K562 (cell line): ENCODE results near the gene FAM180B. TPM values are rescaled to one million over a fixed set of nuclear protein-coding genes. Genes with fewer than 3 reads are reported as not detected.

Experiments
- ADNP ChIP-seq: fragments of 200-800 bp; sonication (Bioruptor generic); IDR thresholded peaks from 2 replicates; pipeline ENCODE4 v1.6.1; 2016; ENCODE audit warnings: missing genetic modification characterization, missing compliant biosample characterization
- BMI1 ChIP-seq: fragments of 150-350 bp; IDR thresholded peaks from 2 replicates; pipeline ENCODE4 v1.6.1; 2014; ENCODE audit warnings: low read length
- CEBPB ChIP-seq: fragments of 450-650 bp; IDR thresholded peaks from 2 replicates; pipeline ENCODE4 v1.6.1; 2016; ENCODE audit warnings: missing genetic modification characterization, missing compliant biosample characterization
- NR2C2 ChIP-seq, 2 experiments: fragments of 200-800 bp in 1 of 2; sonication (Bioruptor generic) in 1 of 2; sonication (generic) in 1 of 2; formaldehyde crosslinking in 1 of 2; IDR thresholded peaks; 2 replicates each; pipeline versions ENCODE4 v1.6.1 to v1.8.0; 2016 to 2022; ENCODE audit warnings: mild to moderate bottlenecking in 1 of 2, missing compliant biosample characterization in 1 of 2, missing genetic modification characterization in 1 of 2, missing genetic modification reagents in 1 of 2
- PCBP1 ChIP-seq: fragments of 200-400 bp; formaldehyde crosslinking; IDR thresholded peaks from 2 replicates; pipeline ENCODE4 v1.6.1; 2018; ENCODE audit warnings: mild to moderate bottlenecking, low read depth, low read length; ENCODE audit not compliant: poor library complexity, severe bottlenecking
- PCBP2 ChIP-seq: fragments of 200-400 bp; formaldehyde crosslinking; IDR thresholded peaks from 2 replicates; pipeline ENCODE4 v1.6.1; 2018; ENCODE audit warnings: low read length, low read depth, mild to moderate bottlenecking, moderate library complexity; ENCODE audit not compliant: poor library complexity, severe bottlenecking
- PHTF2 ChIP-seq: fragments of 250-450 bp; sonication (Bioruptor Pico); IDR thresholded peaks from 2 replicates; pipeline ENCODE4 v1.5.0; 2021; ENCODE audit warnings: mild to moderate bottlenecking
- PTRF ChIP-seq: fragments of 450-650 bp; IDR thresholded peaks from 2 replicates; pipeline ENCODE4 v1.6.1; 2016; ENCODE audit warnings: mild to moderate bottlenecking, missing genetic modification characterization, missing compliant biosample characterization
- PURB ChIP-seq: sonication (generic); formaldehyde crosslinking; IDR thresholded peaks from 2 replicates; pipeline ENCODE4 v1.9.0; 2021; ENCODE audit warnings: low read depth, mild to moderate bottlenecking, missing genetic modification reagents
- ZKSCAN1 ChIP-seq: fragments of 150-350 bp; IDR thresholded peaks from 2 replicates; pipeline ENCODE4 v1.6.1; 2016; ENCODE audit warnings: low read depth, low read length
- polyA plus RNA-seq, 8 experiments: library from polyadenylated mRNA; depleted of rRNA in 4 of 8; stranded (reverse) in 5 of 8; unstranded in 3 of 8; fragments of >200 nt; fragmentation: Nextera tagmentation in 2 of 8; fragmentation: Illumina TruSeq in 1 of 8; extraction: Ambion mirVana in 2 of 8; extraction: Trizol in 1 of 8; gene quantifications; 2 replicates each; pipeline versions ENCODE4 v1.2.1 to v1.2.3, GENCODE V29; 2011 to 2014; ENCODE audit warnings: inconsistent platforms in 1 of 8, missing spikeins in 1 of 8
- total RNA-seq, 7 experiments: library from RNA; depleted of rRNA in 6 of 7; stranded (reverse); fragments of >200 nt in 6 of 7; fragmentation: Illumina TruSeq in 2 of 7; extraction: Trizol in 2 of 7; gene quantifications; 2 replicates each; pipeline versions ENCODE4 v1.2.1 to v1.2.3, GENCODE V29; 2011 to 2021; ENCODE audit warnings: low replicate concordance in 1 of 7
- TF ChIP-seq, protein P1 (sequence below): fragments of 250-450 bp; sonication (Bioruptor Pico); IDR thresholded peaks from 2 replicates; pipeline ENCODE4 v1.5.0; 2021
- TF ChIP-seq, protein P2 (sequence below), 2 experiments: fragments of 450-650 bp in 1 of 2; sonication (generic) in 1 of 2; formaldehyde crosslinking in 1 of 2; IDR thresholded peaks; 2 replicates each; pipeline versions ENCODE4 v1.7.1 to v1.9.0; 2016 to 2022; ENCODE audit warnings: inconsistent platforms in 1 of 2, mild to moderate bottlenecking in 1 of 2, missing genetic modification reagents in 1 of 2
- TF ChIP-seq, protein P3 (sequence below): sonication (generic); formaldehyde crosslinking; IDR thresholded peaks from 2 replicates; pipeline ENCODE4 v1.8.1; 2023; ENCODE audit warnings: mild to moderate bottlenecking, missing genetic modification reagents

FAM180B gene
- total and polyA plus RNA-seq, 9 of the 15 experiments (the other 6 are each of a cell fraction or from before 2014, with no cell fraction given), result 0.05 to 0.14 TPM; not detected in 7

DNA sequence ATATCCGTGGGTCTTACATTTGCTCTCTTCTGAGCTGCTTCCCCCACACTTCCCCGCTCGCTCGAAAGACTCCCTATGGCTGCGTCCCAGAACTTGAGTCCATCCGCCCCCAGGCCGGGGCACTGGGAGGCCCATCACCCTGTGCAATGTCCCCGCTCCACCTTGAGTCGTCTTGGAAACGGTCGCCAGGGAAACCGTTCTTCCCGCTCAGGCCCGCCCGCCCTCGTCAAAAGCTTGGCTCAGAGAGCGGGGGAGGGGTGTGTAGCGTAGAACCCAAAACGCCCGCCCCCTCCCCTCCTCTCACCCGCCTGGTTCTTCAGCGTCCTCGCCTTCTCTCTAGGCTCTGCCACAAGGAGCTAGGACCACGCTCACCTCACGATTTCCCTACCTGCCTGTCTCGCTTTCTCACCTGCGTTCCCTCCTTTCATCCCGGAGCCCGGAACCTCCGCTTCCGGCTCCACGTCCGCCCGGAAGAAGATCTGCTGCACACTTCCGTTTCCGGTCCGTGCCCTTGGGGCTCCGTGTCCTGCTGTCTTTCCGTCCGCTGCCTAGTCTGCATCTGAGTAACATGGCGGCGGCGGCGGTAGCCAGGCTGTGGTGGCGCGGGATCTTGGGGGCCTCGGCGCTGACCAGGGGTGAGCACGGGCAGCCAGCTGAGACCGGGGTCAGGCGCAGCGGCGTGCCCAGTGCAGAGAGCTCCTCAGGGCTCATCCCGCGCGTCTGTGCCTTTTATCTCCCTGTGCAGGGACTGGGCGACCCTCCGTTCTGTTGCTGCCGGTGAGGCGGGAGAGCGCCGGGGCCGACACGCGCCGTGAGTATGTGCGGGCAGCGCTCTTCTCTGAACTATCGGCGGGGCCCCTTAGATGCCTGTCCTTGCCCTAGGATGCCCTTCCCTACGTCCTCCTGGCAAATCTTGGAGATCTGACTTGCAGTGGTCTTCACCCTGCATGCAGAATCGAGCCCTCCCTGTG, 7.7 kb upstream of the FAM180B start, which contains the start of the genes KBTBD4 and NDUFS3 (continued):
- TF ChIP-seq, protein P1, sequence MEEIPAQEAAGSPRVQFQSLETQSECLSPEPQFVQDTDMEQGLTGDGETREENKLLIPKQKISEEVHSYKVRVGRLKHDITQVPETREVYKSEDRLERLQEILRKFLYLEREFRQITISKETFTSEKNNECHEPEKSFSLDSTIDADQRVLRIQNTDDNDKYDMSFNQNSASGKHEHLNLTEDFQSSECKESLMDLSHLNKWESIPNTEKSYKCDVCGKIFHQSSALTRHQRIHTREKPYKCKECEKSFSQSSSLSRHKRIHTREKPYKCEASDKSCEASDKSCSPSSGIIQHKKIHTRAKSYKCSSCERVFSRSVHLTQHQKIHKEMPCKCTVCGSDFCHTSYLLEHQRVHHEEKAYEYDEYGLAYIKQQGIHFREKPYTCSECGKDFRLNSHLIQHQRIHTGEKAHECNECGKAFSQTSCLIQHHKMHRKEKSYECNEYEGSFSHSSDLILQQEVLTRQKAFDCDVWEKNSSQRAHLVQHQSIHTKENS (CRISPR knock-in tag), result no peak
- TF ChIP-seq PTRF (tag) (no peak), ADNP (tag) (no peak), BMI1 (peak; percentile 96), PCBP2 (no peak), PHTF2 (CRISPR knock-in tag) (no peak), NR2C2 (CRISPR knock-in tag; IDR thresholded peaks at IDR 0.05) (peak; percentile 79), NR2C2 (tag; IDR thresholded peaks at IDR 0.05) (peak; percentile 91), CEBPB (tag) (no peak), PCBP1 (no peak), ZKSCAN1 (peak; percentile 81; the same call in 1 of the 2 replicates), PURB (CRISPR knock-in tag) (no peak)
- TF ChIP-seq, protein P2, sequence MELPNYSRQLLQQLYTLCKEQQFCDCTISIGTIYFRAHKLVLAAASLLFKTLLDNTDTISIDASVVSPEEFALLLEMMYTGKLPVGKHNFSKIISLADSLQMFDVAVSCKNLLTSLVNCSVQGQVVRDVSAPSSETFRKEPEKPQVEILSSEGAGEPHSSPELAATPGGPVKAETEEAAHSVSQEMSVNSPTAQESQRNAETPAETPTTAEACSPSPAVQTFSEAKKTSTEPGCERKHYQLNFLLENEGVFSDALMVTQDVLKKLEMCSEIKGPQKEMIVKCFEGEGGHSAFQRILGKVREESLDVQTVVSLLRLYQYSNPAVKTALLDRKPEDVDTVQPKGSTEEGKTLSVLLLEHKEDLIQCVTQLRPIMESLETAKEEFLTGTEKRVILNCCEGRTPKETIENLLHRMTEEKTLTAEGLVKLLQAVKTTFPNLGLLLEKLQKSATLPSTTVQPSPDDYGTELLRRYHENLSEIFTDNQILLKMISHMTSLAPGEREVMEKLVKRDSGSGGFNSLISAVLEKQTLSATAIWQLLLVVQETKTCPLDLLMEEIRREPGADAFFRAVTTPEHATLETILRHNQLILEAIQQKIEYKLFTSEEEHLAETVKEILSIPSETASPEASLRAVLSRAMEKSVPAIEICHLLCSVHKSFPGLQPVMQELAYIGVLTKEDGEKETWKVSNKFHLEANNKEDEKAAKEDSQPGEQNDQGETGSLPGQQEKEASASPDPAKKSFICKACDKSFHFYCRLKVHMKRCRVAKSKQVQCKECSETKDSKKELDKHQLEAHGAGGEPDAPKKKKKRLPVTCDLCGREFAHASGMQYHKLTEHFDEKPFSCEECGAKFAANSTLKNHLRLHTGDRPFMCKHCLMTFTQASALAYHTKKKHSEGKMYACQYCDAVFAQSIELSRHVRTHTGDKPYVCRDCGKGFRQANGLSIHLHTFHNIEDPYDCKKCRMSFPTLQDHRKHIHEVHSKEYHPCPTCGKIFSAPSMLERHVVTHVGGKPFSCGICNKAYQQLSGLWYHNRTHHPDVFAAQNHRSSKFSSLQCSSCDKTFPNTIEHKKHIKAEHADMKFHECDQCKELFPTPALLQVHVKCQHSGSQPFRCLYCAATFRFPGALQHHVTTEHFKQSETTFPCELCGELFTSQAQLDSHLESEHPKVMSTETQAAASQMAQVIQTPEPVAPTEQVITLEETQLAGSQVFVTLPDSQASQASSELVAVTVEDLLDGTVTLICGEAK (IDR thresholded peaks at IDR 0.05), result peak; percentile 100
- TF ChIP-seq, protein P2 (CRISPR knock-in tag; IDR thresholded peaks at IDR 0.05), result no peak
- TF ChIP-seq, protein P3, sequence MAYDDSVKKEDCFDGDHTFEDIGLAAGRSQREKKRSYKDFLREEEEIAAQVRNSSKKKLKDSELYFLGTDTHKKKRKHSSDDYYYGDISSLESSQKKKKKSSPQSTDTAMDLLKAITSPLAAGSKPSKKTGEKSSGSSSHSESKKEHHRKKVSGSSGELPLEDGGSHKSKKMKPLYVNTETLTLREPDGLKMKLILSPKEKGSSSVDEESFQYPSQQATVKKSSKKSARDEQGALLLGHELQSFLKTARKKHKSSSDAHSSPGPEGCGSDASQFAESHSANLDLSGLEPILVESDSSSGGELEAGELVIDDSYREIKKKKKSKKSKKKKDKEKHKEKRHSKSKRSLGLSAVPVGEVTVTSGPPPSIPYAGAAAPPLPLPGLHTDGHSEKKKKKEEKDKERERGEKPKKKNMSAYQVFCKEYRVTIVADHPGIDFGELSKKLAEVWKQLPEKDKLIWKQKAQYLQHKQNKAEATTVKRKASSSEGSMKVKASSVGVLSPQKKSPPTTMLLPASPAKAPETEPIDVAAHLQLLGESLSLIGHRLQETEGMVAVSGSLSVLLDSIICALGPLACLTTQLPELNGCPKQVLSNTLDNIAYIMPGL, result peak; percentile 91; the same call in 1 of the 2 replicates
